ENCODE results near the gene C1RL. TPM values are rescaled to one million over a fixed set of nuclear protein-coding genes. Genes with fewer than 3 reads are reported as not detected.

Gene C1RL
- total and polyA plus RNA-seq, 2 experiments from 2014 or later: 26.4 to 64.5 TPM

- no peak overlapping the region for H3K27ac ChIP-seq
- 91% methylated on average over 4 of the region's 4 CpGs for WGBS (ENCODE audit: low lambda C conversion rate, missing lambda C conversion rate)
Measured at GRCh38 chr12:7100239-7100638, 8.8 kb downstream of the C1RL start.

GRCh38 chr12:7099290-7099996 lies 9.6 kb downstream of the C1RL start:
- Histone ChIP-seq H4K20me1 (ENCODE audit: insufficient read depth, poor library complexity, severe bottlenecking) (no peaks in the 10 kb centered on the region), H3K4me1 (ENCODE audit: insufficient read depth) (no peaks in the 10 kb centered on the region), H3K9me2 (replicated peaks; ENCODE audit: insufficient read depth) (no peaks in the 10 kb centered on the region), H3K36me3 (replicated peaks; ENCODE audit: insufficient read depth, low read depth) (no peaks in the 10 kb centered on the region), H3K9me3 (ENCODE audit: low read depth) (no peaks in the 10 kb centered on the region), H2AFZ (no peak overlapping the region), H3K27me3 (no peaks in the 10 kb centered on the region), H3K79me2 (peaks cover 10% of the 10 kb centered on the region), H3K27ac (no peak overlapping the region), H3K4me2 (no peak overlapping the region), H3K4me3 (no peak overlapping the region)
- no peak for TF ChIP-seq EZH2 (IDR thresholded peaks at IDR 0.05; ENCODE audit: borderline replicate concordance)
- TF ChIP-seq CTCF (IDR thresholded peaks at IDR 0.05; ENCODE audit: poor library complexity): no peak
- TF ChIP-seq EZH2phosphoT487 (IDR thresholded peaks at IDR 0.05; ENCODE audit: low read depth, severe bottlenecking, unreplicated experiment): no peak
- no peak for DNase-seq (ENCODE audit: low spot score)
- WGBS (ENCODE audit: low lambda C conversion rate, missing lambda C conversion rate): 93% methylated on average over 9 of the region's 9 CpGs

More at GRCh38 chr12:7100239-7100638, 8.8 kb downstream of the C1RL start:
- no peaks in the 10 kb centered on the region for H3K9me2 ChIP-seq (replicated peaks; ENCODE audit: insufficient read depth)
- no peaks in the 10 kb centered on the region for H3K9me3 ChIP-seq (ENCODE audit: low read depth)
- H2AFZ ChIP-seq: no peak overlapping the region
- H3K36me3 ChIP-seq (replicated peaks; ENCODE audit: insufficient read depth, low read depth): no peaks in the 10 kb centered on the region
- H3K79me2 ChIP-seq: peaks cover 18% of the 10 kb centered on the region
- TF ChIP-seq EZH2 (IDR thresholded peaks at IDR 0.05; ENCODE audit: borderline replicate concordance): no peak
- TF ChIP-seq EZH2phosphoT487 (IDR thresholded peaks at IDR 0.05; ENCODE audit: low read depth, severe bottlenecking, unreplicated experiment): no peak
- TF ChIP-seq CTCF (IDR thresholded peaks at IDR 0.05; ENCODE audit: poor library complexity): no peak
- no peak overlapping the region for H3K4me2 ChIP-seq
- DNase-seq (ENCODE audit: low spot score): no peak
- no peaks in the 10 kb centered on the region for H4K20me1 ChIP-seq (ENCODE audit: insufficient read depth, poor library complexity, severe bottlenecking)
- no peak overlapping the region for H3K4me3 ChIP-seq
- H3K4me1 ChIP-seq (ENCODE audit: insufficient read depth): no peaks in the 10 kb centered on the region
- H3K27me3 ChIP-seq: no peaks in the 10 kb centered on the region

- H3K36me3 ChIP-seq (replicated peaks; ENCODE audit: insufficient read depth, low read depth): no peaks in the 10 kb centered on the region
- WGBS (ENCODE audit: low lambda C conversion rate, missing lambda C conversion rate): 91% methylated on average over 18 of the region's 19 CpGs
- TF ChIP-seq EZH2 (IDR thresholded peaks at IDR 0.05; ENCODE audit: borderline replicate concordance) (no peak), CTCF (IDR thresholded peaks at IDR 0.05; ENCODE audit: poor library complexity) (no peak), EZH2phosphoT487 (IDR thresholded peaks at IDR 0.05; ENCODE audit: low read depth, severe bottlenecking, unreplicated experiment) (no peak)
- no peaks in the 10 kb centered on the region for H3K9me3 ChIP-seq (ENCODE audit: low read depth)
- H2AFZ ChIP-seq: no peak overlapping the region
- H3K4me1 ChIP-seq (ENCODE audit: insufficient read depth): no peaks in the 10 kb centered on the region
- no peak overlapping the region for H3K27ac ChIP-seq
- no peaks in the 10 kb centered on the region for H3K27me3 ChIP-seq
- H3K9me2 ChIP-seq (replicated peaks; ENCODE audit: insufficient read depth): no peaks in the 10 kb centered on the region
- H3K4me3 ChIP-seq: no peak overlapping the region
- no peak overlapping the region for H3K4me2 ChIP-seq
- no peaks in the 10 kb centered on the region for H3K79me2 ChIP-seq
- H4K20me1 ChIP-seq (ENCODE audit: insufficient read depth, poor library complexity, severe bottlenecking): no peaks in the 10 kb centered on the region
- no peak for DNase-seq (ENCODE audit: low spot score)
Measured at GRCh38 chr12:7096979-7097378, 12.0 kb downstream of the C1RL start.

Measured in hepatocyte (in vitro differentiated cells).